Keratinocyte (primary cell): ENCODE results near the gene CD4.

Source experiments
- CTCF ChIP-seq, 3 experiments: IDR thresholded peaks in 1 of 3; conservative IDR thresholded peaks in 1 of 3; optimal IDR thresholded peaks in 1 of 3; 2 replicates in 2 of 3; 3 replicates in 1 of 3; pipeline versions ENCODE3 to v1.5.1; 2011; ENCODE audit warnings: low read length in 3 of 3, mild to moderate bottlenecking in 3 of 3, moderate library complexity in 2 of 3, control low read depth in 1 of 3, inconsistent platforms in 1 of 3; ENCODE audit not compliant: insufficient read depth in 2 of 3; ENCODE audit errors: extremely low read depth in 1 of 3
- EZH2 ChIP-seq: IDR thresholded peaks from one replicate; pipeline ENCODE4 v1.6.1; 2012; ENCODE audit warnings: inconsistent platforms, mild to moderate bottlenecking, low read length, moderate library complexity

- TF ChIP-seq EZH2 (no peak), CTCF (optimal IDR thresholded peaks at IDR 0.05 in 1 of 3, IDR thresholded peaks at IDR 0.05 in 1 of 3, conservative IDR thresholded peaks at IDR 0.05 in 1 of 3; ENCODE audit: extremely low read depth in 1 of 3, insufficient read depth in 2 of 3, low read length in 3 of 3) (no peak)
These were observed 29.3 kb downstream of the CD4 start for GRCh38 chr12:6818645-6819044.
